A673 (cell line): ENCODE data around the gene CABLES1. TPM values are rescaled to one million over a fixed set of nuclear protein-coding genes. Genes with fewer than 3 reads are reported as not detected.
A peak's percentile ranks its signal among the peaks of the same experiment; 100 is the strongest.

ENCODE experiments used
- BruUV-seq: library from RNA; stranded (reverse); fragments of 400-500 nt; replicated peaks from 2 replicates; lab custom pipeline; 2021; lab: Mats Ljungman, UMichigan
- CTCF ChIA-PET: fragments of 300-600 bp; sonication (Branson Sonifier 250); formaldehyde crosslinking; loops from one replicate; lab custom pipeline; 2022; ENCODE audit warnings: antibody characterized with exemption; lab: Charles Lee
- POLR2A ChIA-PET: fragments of 300-600 bp; sonication (Branson Sonifier 250); formaldehyde crosslinking; loops from one replicate; lab custom pipeline; 2022; ENCODE audit warnings: antibody characterized with exemption; ENCODE audit not compliant: low non-redundant PET; lab: Charles Lee
- DNase-seq: peaks from one replicate; pipeline ENCODE4 v3.0.0-alpha.2; 2015; ENCODE audit warnings: low spot score
- H3K27ac ChIP-seq: fragments of 200-600 bp; sonication (generic); 2 replicates; pipeline ENCODE4 v1.5.1; 2016; ENCODE audit warnings: mixed run types, low read depth, mild to moderate bottlenecking, mixed read lengths, antibody characterized with exemption, low read length; ENCODE audit not compliant: poor library complexity, severe bottlenecking
- H3K27me3 ChIP-seq: fragments of 200-600 bp; sonication (generic); replicated peaks from 2 replicates; pipeline ENCODE4 v1.6.1; 2017; ENCODE audit warnings: mixed run types, low read depth, mild to moderate bottlenecking, mixed read lengths, antibody characterized with exemption, low read length; ENCODE audit not compliant: insufficient read depth, poor library complexity
- H3K36me3 ChIP-seq: fragments of 200-600 bp; sonication (generic); 2 replicates; pipeline ENCODE4 v1.6.1; 2016; ENCODE audit warnings: mixed run types, mild to moderate bottlenecking, mixed read lengths, antibody characterized with exemption, low read length; ENCODE audit not compliant: insufficient read depth, poor library complexity, severe bottlenecking
- H3K4me1 ChIP-seq: fragments of 200-600 bp; sonication (generic); 2 replicates; pipeline ENCODE4 v1.6.1; 2017; ENCODE audit warnings: mixed run types, mild to moderate bottlenecking, mixed read lengths, antibody characterized with exemption, low read length; ENCODE audit not compliant: insufficient read depth, poor library complexity, severe bottlenecking
- H3K4me3 ChIP-seq: fragments of 200-600 bp; sonication (generic); 2 replicates; pipeline ENCODE4 v1.5.1; 2016; ENCODE audit warnings: low read depth, mixed run types, mild to moderate bottlenecking, mixed read lengths, low read length; ENCODE audit not compliant: poor library complexity, severe bottlenecking
- H3K9me3 ChIP-seq: fragments of 200-600 bp; sonication (generic); 2 replicates; pipeline ENCODE4 v1.6.1; 2016; ENCODE audit warnings: mixed run types, low read depth, mild to moderate bottlenecking, mixed read lengths, antibody characterized with exemption, low read length; ENCODE audit not compliant: poor library complexity, severe bottlenecking
- EZH2 ChIP-seq: fragments of 200-600 bp; sonication (generic); IDR thresholded peaks from 2 replicates; pipeline ENCODE4 v1.6.1; 2017; ENCODE audit warnings: borderline replicate concordance, low read depth, mild to moderate bottlenecking, mixed read lengths, antibody characterized with exemption, low read length; ENCODE audit not compliant: poor library complexity, severe bottlenecking
- intact Hi-C: fragments of 100-400 bp; cut with micrococcal nuclease; formaldehyde crosslinking; loops from one replicate; pipeline ENCODE4 v1.10.0; 2022; ENCODE audit not compliant: unreplicated experiment
- total RNA-seq: library from RNA; stranded (reverse); gene quantifications from 2 replicates; pipeline ENCODE4 v1.2.3, GENCODE V29; 2021
- TF ChIP-seq, protein P1 (sequence below): fragments of 300-800, 200-600 bp; sonication (generic); conservative IDR thresholded peaks from 2 replicates; pipeline ENCODE4 v1.5.1; 2017; ENCODE audit warnings: low read depth, mild to moderate bottlenecking, antibody characterized with exemption, low read length, moderate library complexity, mixed read lengths

CABLES1 gene
- total RNA-seq, 1 experiment from 2014 or later, result 7.2 TPM

DNA sequence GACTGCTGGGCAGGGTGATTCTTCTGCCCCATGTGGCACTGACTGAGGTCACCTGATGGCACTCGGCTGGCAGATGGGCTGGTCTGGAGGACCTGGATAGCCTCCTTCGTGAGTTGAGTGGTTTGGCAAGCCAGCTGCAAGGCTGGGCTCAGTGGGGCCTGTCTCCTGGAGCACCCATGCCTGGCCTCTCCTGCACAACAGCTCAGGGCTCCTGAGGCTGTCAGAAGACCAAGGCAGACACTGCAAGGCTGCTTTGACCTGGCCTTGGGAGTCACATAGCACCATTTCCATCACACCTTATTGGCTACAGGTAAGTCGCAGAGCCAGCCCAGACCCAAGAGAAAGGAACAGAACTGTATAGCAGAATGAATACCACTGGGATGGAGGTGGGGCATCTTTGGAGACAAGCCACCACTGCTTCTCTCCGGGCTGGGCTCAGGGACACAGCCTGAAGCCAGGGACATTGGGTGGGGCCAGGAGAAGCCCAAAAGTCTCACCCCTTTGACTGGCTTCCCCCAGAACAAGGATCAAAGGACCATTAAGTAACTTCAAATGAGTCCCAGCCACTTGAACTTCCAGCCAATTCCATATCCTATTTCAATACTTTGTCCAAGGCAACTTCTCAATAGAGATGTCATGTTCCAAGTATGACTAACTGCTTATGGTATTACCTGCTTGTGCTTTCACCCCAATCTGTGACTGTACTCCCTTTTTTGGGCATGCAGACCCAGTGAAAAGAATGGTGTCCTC lies 156.3 kb downstream of the CABLES1 start:
- Histone ChIP-seq H3K4me3 (no peak overlapping the region), H3K27me3 (no peaks in the 10 kb centered on the region), H3K36me3 (no peaks in the 10 kb centered on the region), H3K27ac (no peak overlapping the region), H3K9me3 (no peaks in the 10 kb centered on the region), H3K4me1 (no peaks in the 10 kb centered on the region)
- CTCF ChIA-PET, result no interaction called here
- TF ChIP-seq EZH2, result no peak
- TF ChIP-seq, protein P1, sequence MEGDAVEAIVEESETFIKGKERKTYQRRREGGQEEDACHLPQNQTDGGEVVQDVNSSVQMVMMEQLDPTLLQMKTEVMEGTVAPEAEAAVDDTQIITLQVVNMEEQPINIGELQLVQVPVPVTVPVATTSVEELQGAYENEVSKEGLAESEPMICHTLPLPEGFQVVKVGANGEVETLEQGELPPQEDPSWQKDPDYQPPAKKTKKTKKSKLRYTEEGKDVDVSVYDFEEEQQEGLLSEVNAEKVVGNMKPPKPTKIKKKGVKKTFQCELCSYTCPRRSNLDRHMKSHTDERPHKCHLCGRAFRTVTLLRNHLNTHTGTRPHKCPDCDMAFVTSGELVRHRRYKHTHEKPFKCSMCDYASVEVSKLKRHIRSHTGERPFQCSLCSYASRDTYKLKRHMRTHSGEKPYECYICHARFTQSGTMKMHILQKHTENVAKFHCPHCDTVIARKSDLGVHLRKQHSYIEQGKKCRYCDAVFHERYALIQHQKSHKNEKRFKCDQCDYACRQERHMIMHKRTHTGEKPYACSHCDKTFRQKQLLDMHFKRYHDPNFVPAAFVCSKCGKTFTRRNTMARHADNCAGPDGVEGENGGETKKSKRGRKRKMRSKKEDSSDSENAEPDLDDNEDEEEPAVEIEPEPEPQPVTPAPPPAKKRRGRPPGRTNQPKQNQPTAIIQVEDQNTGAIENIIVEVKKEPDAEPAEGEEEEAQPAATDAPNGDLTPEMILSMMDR, result no peak
- POLR2A ChIA-PET, result no interaction called here
- intact Hi-C loops, result no loop called here
- DNase-seq, result no peak
- BruUV-seq, result no TSS peak

DNA sequence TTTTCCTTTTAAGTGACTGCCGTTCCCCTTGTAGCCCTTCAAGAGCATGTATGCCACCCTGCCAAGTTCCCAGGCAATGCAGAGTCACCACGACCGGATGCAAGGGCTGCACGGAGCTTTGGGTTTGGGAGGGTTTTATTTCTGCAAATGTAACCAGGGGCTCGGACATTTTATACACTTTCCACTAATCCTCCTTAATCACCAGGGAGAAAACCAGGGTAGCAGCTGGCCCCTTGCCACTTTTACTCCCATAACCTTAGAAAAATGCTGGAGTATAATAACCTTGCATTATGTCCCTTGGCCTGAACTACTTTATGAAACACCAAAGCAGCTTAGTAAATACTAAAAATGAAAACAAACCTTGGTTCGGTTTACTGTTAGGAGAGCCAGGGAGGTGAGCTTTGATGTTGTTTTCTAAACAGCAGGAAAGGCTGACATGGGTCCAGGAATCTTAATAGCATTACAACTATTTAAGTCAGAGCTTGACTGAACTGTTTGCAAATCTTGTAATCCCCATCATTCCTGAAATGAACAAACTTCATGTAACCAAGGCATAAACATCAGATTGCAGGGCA lies 165.0 kb downstream of the CABLES1 start:
- Histone ChIP-seq H3K27me3 (no peaks in the 10 kb centered on the region), H3K27ac (no peak overlapping the region), H3K4me3 (no peak overlapping the region), H3K36me3 (no peaks in the 10 kb centered on the region), H3K9me3 (no peaks in the 10 kb centered on the region), H3K4me1 (peaks cover 5% of the 10 kb centered on the region)
- BruUV-seq, result no TSS peak
- DNase-seq, result peak; percentile 28
- intact Hi-C loops, result no loop called here
- no peak for TF ChIP-seq EZH2
- TF ChIP-seq, protein P1, result no peak
- ChIA-PET POLR2A (no interaction called here), CTCF (no interaction called here)

DNA sequence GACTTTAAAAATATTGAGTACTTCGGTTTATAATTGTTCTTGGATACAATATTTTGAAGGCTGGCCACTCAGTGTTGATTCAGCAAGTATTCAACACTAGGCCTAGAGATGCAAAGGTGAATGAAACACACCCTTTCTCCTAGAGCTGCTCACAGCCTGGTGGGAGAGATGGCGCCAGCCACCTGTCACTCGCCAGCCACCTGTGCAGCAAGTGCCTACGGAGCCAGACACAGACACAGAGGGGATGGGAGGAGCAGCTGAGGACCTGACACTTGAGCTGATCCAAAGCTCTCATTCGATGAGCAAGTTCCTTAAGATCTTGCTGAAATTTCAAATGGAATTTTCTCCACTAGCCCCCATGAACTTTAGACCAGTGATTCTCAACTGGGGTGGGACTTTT lies 166.7 kb downstream of the CABLES1 start:
- H3K9me3 ChIP-seq, result no peaks in the 10 kb centered on the region
- H3K27me3 ChIP-seq, result no peaks in the 10 kb centered on the region
- ChIA-PET CTCF (no interaction called here), POLR2A (no interaction called here)
- peaks cover 5% of the 10 kb centered on the region for H3K4me1 ChIP-seq
- no peak overlapping the region for H3K27ac ChIP-seq
- no peak for TF ChIP-seq EZH2
- TF ChIP-seq, protein P1, result no peak
- intact Hi-C loops, result no loop called here
- no TSS peak for BruUV-seq
- H3K4me3 ChIP-seq, result no peak overlapping the region
- no peaks in the 10 kb centered on the region for H3K36me3 ChIP-seq
- no peak for DNase-seq
